HFFc6 (cell line): ENCODE measurements around the gene UGGT1. TPM values are rescaled to one million over a fixed set of nuclear protein-coding genes. Genes with fewer than 3 reads are reported as not detected.
A peak's percentile ranks its signal among the peaks of the same experiment; 100 is the strongest.
"Not testable (repeated sequence)": the region's sequence is repeated elsewhere in the genome, so short reads cannot be mapped to it uniquely, and the experiment has no call there.

Source experiments
- DNase-seq: peaks from one replicate; pipeline ENCODE4 v3.0.0-alpha.2; 2018
- H3K27ac Mint-ChIP-seq: 2 replicates; pipeline ENCODE4 v1.8.0; 2020; ENCODE audit warnings: mild to moderate bottlenecking, mixed read lengths
- H3K27me3 Mint-ChIP-seq: 2 replicates; pipeline ENCODE4 v1.8.0; 2021; ENCODE audit warnings: mild to moderate bottlenecking, moderate library complexity, mixed read lengths; ENCODE audit not compliant: insufficient read depth
- H3K36me3 Mint-ChIP-seq: 2 replicates; pipeline ENCODE4 v1.8.0; 2021; ENCODE audit warnings: low read depth, mixed read lengths
- H3K4me1 Mint-ChIP-seq: 2 replicates; pipeline ENCODE4 v1.8.0; 2020; ENCODE audit warnings: low read depth, mixed read lengths
- H3K4me3 Mint-ChIP-seq: 2 replicates; pipeline ENCODE4 v1.8.0; 2020; ENCODE audit warnings: mild to moderate bottlenecking, moderate library complexity, mixed read lengths
- H3K9me3 Mint-ChIP-seq: 2 replicates; pipeline ENCODE4 v1.8.0; 2020; ENCODE audit warnings: mild to moderate bottlenecking, mixed read lengths
- total RNA-seq, 6 experiments: library from RNA; stranded (reverse); fragmentation: NEBNext Ultra II Directional; extraction: Animal tissue kit (Norgen Biotek cat#: 25700); gene quantifications; 2 replicates in 1 of 6; 3 replicates in 5 of 6; pipeline ENCODE4 v1.2.3, GENCODE V29; 2021
- TF ChIP-seq, protein P1 (sequence below): fragments of 200-600 bp; sonication (generic); IDR thresholded peaks from 2 replicates; pipeline ENCODE4 v1.5.0; 2021; ENCODE audit warnings: antibody characterized with exemption, mild to moderate bottlenecking

The UGGT1 gene
- total RNA-seq, 6 experiments from 2014 or later: 60.8 to 74.5 (median 71.8) TPM

DNA sequence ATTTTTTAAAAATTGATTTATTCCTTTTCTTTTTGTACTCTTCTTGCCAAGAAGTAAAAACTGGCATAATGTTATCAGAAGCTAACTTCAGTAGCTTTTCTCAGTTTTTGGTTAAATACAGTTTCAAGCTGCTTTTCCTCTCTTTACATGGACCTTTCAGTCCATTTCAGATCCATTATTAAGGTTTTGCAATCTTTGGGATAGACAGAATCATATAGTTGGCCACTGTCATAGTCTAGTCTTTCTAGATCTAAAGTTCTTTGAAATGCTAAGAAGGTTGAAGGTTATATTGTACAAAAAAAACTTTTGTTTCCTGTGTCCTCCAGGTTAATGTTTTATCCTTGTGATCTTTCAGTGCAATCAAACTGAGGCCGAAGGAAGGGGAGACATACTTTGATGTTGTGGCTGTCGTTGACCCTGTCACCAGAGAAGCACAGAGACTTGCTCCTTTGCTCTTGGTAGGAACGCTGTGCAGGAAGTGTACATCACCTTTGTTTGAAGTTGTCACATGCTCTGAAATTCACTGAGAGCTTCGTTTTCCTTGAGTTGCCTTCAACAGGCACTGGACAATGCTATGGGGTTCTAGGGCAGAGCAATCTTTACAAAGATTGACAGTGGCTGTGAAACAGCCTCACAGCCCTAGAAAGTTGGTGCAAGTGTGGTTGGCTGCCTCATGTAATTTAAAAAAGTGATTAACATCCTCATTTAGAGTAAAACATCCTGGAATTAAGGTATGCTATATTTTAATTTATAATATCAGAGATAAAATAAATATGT is 79.1 kb downstream of the UGGT1 start:
- H3K27ac Mint-ChIP-seq: no peak overlapping the region
- TF ChIP-seq, protein P1, sequence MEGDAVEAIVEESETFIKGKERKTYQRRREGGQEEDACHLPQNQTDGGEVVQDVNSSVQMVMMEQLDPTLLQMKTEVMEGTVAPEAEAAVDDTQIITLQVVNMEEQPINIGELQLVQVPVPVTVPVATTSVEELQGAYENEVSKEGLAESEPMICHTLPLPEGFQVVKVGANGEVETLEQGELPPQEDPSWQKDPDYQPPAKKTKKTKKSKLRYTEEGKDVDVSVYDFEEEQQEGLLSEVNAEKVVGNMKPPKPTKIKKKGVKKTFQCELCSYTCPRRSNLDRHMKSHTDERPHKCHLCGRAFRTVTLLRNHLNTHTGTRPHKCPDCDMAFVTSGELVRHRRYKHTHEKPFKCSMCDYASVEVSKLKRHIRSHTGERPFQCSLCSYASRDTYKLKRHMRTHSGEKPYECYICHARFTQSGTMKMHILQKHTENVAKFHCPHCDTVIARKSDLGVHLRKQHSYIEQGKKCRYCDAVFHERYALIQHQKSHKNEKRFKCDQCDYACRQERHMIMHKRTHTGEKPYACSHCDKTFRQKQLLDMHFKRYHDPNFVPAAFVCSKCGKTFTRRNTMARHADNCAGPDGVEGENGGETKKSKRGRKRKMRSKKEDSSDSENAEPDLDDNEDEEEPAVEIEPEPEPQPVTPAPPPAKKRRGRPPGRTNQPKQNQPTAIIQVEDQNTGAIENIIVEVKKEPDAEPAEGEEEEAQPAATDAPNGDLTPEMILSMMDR: no peak
- no peak for DNase-seq
- H3K27me3 Mint-ChIP-seq: no peaks in the 10 kb centered on the region
- H3K4me3 Mint-ChIP-seq: no peak overlapping the region
- H3K9me3 Mint-ChIP-seq: no peaks in the 10 kb centered on the region
- peaks cover 9% of the 10 kb centered on the region for H3K4me1 Mint-ChIP-seq
- H3K36me3 Mint-ChIP-seq: peaks cover 17% of the 10 kb centered on the region; the same call in 1 of the 2 replicates

DNA sequence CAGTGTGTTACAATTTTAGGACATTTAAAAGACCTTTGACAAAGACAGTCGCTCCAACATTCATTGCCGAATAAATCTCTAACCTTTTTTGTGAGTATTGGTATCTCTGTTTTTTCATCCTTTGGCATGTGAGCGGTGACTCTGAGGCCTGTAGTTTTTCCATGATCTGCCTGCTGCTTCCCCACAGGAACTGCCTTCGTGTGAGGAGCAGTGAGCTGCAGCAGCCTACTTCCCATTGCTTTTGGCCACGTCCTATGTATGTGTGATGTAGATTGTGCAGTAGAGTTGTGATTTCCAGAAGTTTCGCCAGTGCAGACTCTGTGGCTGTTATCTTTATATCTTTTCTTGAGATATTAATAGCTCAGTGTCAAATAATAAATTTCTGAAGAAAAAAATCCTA is 79.8 kb downstream of the UGGT1 start:
- H3K27me3 Mint-ChIP-seq: no peaks in the 10 kb centered on the region
- H3K4me3 Mint-ChIP-seq: no peak overlapping the region
- DNase-seq: no peak
- H3K9me3 Mint-ChIP-seq: no peaks in the 10 kb centered on the region
- TF ChIP-seq, protein P1: no peak
- peaks cover 21% of the 10 kb centered on the region for H3K36me3 Mint-ChIP-seq
- H3K4me1 Mint-ChIP-seq: peaks cover 9% of the 10 kb centered on the region
- no peak overlapping the region for H3K27ac Mint-ChIP-seq

DNA sequence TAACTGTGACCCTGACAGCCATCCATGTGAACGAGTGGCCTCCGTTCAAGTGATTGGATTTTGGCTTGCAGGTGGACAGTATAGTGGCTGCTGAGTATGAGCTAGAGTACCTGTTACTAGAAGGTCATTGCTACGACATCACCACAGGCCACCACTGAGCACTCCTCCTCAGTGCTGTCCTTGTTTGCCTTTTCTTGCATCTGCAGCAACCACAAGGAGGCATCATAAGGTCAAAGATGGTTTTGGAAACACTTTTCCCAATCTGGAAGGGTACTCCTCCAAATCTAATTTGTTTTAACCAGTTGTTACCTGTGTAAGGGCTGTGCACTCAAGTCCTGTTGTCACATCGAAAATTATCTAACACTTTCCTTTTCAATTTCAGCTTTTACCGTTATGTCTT is 81.2 kb downstream of the UGGT1 start:
- no peak overlapping the region for H3K4me3 Mint-ChIP-seq
- H3K27ac Mint-ChIP-seq: no peak overlapping the region
- peaks cover 27% of the 10 kb centered on the region for H3K36me3 Mint-ChIP-seq
- peaks cover 9% of the 10 kb centered on the region for H3K4me1 Mint-ChIP-seq
- H3K27me3 Mint-ChIP-seq: no peaks in the 10 kb centered on the region; the same call in 1 of the 2 replicates
- DNase-seq: no peak
- no peaks in the 10 kb centered on the region for H3K9me3 Mint-ChIP-seq
- TF ChIP-seq, protein P1: peak; percentile 61

DNA sequence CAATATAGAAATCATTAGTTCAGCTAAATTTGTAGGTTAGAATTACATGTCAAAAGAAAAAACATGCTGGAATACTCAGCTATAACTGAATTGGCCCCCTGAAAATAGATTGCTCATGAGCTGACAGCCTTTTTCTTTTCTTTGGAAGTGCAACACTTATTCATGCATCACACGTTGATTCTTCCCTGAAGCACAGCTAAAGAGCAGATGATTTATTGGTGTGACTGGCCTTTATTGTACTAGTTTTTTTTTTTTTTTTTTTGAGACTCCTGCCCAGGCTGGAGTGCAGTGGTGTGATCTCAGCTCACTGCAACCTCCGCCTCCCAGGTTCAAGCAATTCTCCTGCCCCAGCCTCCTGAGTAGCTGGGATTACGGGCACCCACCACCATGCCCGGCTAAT is 83.1 kb downstream of the UGGT1 start:
- peaks cover 22% of the 10 kb centered on the region for H3K36me3 Mint-ChIP-seq
- H3K27me3 Mint-ChIP-seq, DNase-seq: not testable (repeated sequence)

DNA sequence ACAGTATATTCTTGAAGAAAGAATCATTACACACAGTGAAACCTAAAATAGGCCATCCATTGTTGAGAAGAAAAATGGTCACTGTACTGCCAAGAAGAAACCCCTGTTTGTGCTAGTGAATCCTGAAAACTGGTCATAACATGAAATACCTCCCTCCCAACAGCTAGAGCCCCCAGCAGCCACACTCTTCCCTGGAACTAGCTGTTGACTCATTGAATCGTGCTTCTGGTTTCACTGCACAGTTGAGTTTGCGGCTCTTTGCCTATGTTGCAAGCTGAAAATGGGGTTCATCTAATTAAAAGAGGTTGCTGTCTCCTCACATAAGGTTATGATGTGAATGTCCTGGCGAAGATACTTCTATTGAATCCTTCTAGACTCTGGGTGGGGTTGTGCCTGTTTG is 86.3 kb downstream of the UGGT1 start:
- H3K27me3 Mint-ChIP-seq: no peaks in the 10 kb centered on the region; the same call in 1 of the 2 replicates
- peaks cover 36% of the 10 kb centered on the region for H3K36me3 Mint-ChIP-seq
- H3K27ac Mint-ChIP-seq: no peak overlapping the region
- H3K4me3 Mint-ChIP-seq: no peak overlapping the region
- TF ChIP-seq, protein P1: no peak
- peaks cover 20% of the 10 kb centered on the region for H3K4me1 Mint-ChIP-seq
- DNase-seq: no peak
- H3K9me3 Mint-ChIP-seq: no peaks in the 10 kb centered on the region

More for the DNA sequence above, 83.1 kb downstream of the UGGT1 start:
- H3K4me1 Mint-ChIP-seq, H3K4me3 Mint-ChIP-seq, H3K9me3 Mint-ChIP-seq, H3K27ac Mint-ChIP-seq: not testable (repeated sequence)

DNA sequence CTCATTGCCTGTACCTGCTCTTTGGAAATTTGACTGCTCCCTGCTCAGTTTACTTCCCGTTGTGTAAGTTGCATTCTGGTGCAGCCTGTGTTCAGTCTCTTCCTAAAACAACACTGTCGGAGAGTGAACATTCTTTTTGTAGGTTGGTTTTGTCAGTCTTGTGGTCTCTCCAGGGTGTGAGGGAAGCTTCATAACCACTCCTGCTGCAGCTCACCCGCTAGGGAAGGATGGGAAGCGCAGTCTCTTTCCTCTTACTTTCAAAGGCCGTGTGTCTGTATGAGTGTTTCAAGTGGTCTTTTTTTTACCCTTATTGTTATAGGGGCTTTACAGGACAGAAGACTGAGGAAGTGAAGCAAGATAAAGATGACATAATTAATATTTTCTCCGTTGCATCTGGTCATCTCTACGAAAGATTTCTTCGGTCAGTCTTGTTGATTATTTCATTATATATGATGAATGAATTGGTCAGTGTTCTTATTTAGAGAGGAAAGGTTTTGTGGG is 87.2 kb downstream of the UGGT1 start:
- Mint-ChIP-seq H3K27me3 (no peaks in the 10 kb centered on the region; the same call in 1 of the 2 replicates), H3K36me3 (peaks cover 33% of the 10 kb centered on the region), H3K9me3 (no peaks in the 10 kb centered on the region), H3K4me1 (peaks cover 21% of the 10 kb centered on the region), H3K27ac (peak overlapping the region; percentile 49; the same call in 1 of the 2 replicates), H3K4me3 (no peak overlapping the region)
- TF ChIP-seq, protein P1: no peak
- no peak for DNase-seq
